ENCODE data around the gene ARL14EP.

The ARL14EP gene

DNA sequence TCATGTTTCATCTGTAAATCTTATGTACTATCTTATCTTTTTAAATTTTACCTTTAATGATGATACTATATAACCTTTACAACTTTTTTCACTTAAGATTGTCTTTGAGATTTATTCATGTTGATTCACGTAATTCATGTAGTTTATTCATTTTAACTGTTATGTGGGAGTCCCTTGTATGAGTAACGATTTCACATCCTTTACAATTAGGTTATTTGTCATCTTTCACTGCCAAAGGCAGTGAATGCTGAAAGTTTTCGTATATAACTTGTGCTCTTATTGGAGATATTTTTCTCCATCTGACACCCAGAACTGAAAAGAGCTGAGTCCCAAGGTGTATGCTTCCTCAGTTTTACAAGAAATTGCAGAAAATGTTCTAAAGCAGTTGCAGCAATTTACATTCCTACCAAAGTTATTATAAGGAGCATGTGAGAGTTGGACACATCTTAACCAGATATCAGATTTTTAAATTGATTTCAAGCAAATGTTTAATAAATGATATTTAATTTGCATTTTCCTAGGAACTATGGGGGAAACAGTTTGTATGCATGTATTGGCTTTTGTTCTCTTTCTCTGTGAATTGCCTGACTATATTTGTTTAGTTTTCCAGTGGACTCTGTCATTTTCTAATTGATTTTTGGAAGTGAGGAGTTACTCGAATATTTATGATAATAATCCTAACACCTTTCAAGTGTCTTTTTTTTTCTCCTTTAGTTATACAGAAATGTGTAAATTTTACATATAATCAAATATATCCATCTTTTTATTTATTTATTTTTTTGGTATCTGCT, 6.4 kb downstream of the ARL14EP start:
- DNase-seq: no peak

DNA sequence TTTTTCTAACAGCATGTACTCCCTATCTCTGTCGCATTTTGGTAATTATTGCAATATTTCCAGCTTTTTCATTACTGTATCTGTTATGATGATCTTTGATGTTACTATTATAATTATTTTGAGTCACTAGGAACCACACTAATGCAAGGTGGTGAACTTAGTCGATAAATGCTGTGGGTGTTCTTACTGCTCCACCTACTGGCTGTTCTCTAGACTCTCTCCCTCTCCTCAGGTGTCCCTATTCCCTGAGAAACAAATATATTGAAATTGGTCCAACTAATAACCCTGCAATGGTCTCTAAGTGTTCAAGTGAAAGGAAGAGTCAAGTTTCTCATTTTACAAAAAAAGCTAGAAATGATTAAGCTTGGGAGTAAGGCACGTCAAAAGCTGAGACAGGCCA, 10.5 kb downstream of the ARL14EP start:
- no peak for DNase-seq

DNA sequence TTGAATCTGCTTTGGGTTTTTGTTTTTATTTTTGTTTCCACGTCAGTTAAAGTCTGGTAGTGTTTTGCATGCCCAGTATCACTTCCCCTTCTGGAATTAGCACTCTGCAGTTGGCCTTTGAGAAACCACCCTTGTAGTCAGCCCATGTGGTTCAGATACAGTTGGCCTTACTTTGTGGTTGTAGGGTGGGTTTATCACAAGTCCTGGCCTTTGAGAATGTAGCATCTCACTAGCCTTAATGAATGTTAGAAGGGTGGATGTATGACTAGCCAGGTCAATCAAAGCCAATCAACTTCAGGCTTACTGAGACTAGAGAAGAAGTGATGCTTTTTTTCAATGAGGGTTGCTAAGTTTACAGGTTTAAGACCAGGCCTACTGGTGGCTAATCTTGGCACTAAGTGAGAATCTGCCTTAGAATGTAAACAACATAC, 19.8 kb downstream of the ARL14EP start:
- no peak for DNase-seq

DNA sequence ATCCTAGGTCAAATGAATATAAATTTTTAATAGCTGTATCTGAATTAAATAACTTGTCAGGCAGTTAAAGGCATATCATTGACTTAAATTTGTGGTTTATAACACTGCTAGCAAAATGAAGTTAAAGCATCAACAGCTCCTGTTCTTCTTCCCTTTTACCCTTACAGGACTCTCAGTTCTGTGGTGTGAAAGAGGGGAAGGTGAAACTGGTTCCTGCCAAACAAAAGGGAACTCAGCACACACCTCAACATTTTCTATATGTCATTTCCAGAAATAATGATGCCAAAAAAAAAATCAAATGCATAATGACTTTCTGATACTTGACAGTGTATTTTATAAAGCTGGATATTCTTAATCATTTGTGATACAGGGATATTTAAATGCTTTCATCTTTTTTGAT, 21.2 kb downstream of the ARL14EP start:
- no peak for DNase-seq

DNA sequence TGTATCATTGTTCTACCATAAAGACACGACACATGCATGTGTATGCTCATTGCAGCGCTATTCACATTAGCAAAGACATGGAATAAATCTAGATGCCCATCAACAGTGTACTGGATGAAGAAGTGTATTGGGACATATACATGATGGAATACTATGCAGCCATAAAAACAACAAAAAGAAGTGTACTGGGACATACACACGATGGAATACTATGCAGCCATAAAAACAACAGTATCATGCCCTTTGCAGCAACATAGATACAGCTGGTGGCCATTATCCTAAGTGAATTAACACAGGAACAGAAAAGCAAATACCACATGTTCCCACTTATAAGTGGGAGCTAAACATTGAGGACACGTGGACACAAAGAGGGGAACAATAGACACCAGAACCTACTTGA, 22.7 kb downstream of the ARL14EP start:
- DNase-seq: no peak

DNA sequence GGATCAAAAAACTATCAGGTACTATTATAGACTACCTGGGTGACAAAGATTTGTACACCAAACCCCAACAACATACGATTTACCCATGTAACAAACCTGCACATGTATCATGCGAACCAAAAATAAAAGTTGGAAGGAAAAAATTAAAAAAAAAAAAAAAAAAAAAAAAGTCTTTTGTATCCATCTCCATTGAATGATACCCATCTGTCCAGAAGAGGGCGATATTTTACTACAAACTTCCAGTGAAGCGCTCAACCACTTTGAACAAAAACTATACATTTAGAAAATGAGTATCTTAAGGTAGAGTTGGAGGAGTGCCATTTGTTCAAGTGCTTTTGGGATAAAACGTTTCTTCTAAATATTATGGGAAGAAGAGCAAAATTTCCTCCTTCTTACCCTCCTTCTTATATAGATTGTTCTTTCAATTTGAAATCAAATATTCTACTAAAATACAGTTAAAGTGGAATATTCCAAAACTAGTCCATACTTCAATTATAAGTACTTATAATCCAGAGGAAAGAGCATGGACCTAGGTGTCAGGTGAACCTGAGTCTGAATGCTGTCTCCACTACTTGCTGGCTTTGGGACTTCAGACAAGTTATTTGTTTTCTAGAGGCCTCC, 23.3 kb downstream of the ARL14EP start:
- peak; percentile 3 for DNase-seq

DNA sequence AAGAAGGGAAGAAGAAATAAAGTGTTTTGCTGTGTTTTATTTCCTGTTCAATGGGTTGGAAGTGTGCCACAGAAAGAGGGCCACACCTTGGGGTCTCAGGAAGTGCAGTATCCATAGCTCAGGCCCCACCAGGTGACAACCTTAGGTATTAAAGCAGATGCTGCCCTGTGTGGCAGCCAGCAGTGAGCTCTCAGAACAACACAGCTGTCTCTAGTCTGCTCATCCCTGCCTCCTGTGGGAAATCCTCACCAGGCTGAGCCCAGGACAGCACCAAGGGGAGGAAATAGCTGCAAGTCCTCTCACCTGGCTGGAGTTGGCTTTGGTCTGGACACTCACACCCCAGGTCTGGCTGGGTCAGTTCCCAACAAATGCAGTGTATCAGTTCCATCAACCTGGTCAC, 25.1 kb downstream of the ARL14EP start:
- no peak for DNase-seq

DNA sequence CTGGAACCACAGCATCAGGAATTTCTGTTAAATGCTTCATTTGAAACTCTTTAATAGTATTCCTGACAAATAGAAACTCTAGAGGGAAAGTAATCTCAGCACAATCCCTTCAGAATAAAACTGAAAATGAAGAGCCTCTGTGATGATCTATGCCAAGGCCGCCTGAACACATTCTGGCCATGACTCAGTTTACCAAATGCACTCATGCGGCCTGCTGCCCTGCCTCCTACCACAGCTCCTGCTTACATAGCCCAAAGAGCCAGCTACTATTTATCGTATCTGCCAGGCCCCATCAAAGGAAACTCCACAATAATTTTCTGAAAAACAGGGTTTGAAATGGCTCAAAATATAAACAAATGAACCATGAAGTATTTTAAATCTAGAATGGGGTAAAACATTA, 27.0 kb downstream of the ARL14EP start:
- DNase-seq: no peak

DNA sequence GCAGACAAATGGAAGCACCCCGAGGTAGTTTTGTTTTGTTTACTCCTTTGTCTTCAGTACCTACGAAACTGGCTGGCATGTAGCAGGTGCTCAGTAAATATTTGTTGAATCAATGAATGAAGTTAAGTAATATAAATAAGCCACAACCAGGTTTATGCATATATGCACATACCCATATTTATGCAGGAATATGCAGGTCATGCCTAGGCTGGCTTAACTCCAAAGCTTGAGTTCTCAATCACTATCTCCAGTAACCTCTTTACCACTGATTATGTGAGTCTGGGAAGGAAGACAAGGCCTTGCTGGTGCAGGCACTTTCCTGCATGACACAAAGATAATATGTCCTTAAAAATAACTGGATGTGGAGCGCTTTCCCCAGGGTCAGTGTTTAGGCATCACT, 27.5 kb downstream of the ARL14EP start:
- no peak for DNase-seq

DNA sequence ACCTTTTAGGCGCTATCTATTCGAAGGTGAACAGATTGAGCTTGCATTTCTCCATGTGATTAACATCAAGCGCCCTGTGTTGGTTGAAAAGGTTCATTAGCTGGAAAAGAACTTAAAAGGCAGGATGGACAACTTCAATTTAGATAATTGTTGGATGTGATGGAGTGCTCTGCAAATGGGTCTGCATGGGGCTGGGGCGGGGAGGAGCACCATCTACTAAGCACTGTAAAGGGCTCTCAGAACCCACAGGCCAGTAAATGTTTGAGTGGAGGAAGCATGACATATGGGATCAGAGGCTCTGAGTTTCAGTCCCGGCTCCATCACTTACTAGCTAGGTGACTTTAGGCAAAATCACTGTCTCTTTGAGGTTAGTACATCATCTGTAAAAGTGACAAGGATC, 28.2 kb downstream of the ARL14EP start:
- DNase-seq: no peak

DNA sequence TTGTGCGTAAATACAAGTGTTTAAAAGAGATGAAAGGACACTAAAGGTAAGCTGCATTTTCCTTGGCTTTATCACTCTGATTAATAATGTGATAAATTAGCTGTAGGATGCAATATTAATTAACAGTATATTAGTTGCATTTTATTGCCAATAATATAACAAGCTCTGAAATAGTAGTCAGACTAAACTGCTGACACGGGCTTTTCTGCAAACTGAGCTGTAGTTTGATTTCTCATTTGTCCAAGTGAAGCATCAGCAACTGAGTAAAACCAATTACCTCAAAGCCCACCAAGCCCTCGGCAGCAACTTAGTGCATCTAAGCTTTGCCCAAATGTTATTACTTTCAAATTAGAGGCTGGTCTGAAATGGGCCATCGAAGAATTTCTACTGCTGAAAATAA, 33.5 kb downstream of the ARL14EP start:
- no peak for DNase-seq

DNA sequence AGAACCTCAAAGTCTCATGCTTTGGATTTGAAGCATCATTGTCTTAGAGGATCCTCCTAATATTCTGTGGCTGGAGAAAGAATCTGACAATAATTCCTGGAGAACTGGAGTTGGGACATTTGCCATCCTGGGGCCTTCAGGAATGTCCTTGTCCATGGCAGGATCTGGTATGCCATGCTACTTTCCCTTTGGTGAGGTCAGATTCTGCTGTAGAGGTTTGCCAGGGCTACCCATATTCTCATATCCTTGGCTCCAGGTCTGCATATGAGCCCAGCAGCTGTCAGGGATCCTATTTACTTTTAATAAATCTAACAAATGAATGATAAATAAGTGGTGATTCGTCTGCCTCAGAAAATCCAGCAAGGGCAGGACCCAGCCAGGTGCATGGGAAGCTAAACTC, 35.0 kb downstream of the ARL14EP start:
- no peak for DNase-seq

DNA sequence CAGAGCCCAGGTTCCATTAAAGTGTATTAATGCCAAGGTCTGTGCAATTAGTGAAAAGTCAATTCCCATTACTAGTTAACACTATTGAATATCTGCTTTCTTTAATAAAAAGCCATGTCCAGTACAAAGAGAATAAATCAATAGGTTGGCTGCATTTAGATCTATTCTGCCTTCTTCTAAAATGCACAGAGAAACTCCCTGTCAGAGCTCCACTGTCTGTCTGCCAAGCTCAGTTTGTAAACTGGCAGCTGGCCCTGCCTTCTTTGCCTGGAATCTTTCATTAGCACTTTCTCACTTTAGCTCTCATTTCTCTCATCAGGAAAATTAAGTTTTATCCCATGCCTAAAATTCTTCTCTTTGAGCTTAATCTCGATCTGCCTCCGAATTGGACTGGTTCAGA, 35.6 kb downstream of the ARL14EP start:
- no peak for DNase-seq

DNA sequence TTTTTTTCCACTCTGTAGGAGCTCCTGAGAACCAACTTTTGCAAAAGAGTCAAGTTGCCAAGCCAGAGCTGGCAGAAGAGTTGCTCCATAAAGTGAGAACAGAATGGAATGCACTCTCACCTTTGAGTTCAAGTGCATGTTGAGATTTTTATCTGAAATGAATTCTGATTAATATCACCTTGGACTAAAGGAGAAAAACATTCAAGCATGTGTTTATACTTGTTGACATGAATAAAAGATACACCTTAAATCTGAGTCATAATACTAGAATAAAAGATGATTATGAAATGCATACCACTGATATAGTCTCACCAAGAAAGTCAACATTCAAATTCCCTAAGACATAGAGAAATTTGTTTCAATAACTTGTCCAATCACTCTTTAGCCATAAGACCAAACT, 37.8 kb downstream of the ARL14EP start:
- no peak for DNase-seq

DNA sequence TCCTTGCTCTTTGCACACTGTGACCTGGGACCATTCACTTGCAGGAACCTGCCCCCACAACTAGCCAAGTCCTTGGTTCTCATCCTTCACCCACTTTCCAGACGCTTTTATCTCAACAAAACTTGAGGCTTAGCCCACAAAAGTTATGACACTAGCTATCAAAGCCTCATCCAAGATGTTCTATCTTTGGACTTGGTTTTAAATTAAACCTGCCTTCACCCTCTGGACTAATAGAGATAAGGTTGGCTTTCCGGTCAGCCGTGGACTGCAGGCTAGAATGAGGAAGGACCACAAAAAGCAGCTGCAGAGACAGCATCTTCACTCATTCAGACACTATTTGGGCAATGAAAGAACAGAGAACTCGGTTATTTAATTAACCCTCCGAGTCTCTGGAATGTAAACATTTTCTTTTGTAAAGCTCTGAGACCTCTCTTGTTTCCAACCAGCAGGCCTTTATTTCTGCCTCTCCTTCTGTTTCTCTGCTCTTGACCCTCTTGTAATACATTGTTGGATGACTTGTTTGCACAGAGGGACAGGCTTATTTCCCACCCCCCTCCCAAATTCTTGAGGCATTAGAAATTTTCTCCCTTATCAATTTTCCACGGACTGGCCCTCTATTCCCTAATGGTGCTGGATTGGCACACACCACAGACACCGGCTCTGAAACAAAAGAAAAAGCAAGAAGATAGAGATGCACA, 41.4 kb downstream of the ARL14EP start:
- no peak for DNase-seq

DNA sequence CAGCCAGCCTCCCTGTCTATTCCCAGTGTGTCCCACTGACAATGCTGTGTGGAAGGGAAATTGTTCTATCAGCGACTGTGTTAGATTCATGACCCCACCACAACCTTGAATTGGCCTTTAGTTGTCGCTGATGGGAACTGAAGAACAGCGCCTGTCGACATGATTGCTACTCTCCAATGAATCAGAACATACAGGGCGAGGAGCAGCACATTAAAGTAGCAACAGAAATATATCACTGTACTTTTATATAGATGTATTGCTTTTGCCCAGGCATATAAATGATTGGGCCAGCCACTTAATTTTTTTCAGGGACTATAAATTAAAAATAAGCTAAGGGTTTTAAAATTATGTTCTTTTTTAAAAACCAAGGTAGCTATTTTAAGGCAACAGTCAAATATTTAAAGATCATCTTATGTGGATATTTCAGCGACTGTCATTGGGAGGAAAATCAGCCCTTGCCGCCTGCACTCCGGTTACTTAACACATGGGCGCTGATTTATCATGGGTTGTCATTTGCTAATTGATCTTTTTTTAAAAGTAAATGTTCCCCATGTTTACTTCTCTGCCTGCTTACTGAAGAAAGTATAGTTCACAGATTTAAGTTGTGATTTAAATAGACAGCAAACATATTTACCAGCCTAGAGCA, 42.1 kb downstream of the ARL14EP start:
- no peak for DNase-seq

DNA sequence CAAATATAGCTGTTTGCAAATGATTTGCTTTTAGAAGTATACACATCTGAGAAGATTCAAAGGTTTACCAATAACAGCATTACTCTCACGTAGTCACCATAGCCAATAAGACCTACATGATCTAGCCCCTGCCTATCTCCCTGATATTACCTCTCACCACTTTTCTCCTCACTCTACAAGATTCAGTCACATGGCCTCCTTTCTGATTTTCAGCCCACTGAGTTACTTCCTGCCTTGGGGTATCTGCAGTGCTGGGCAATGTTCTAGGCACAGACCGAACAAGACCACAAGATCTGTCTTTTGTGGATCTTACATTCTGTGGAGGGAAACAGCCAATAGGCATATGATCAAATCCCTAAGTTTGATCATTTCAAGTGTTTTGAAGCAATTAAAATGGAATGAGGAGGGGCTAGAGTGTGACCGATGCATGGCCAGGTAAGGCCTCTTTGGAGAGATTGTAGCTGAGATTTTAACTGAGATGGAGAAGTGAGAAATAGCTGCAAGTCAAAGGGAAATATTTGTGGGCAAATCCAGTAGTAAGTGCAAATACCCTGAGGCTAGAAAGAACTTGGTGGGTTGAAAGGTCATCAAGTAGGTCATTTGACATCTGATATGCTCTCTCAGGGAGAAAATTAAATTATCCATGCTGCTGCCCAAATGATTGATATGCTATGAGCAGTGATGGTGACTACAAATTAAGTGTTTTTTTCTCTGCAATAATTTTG, 43.1 kb downstream of the ARL14EP start:
- DNase-seq: no peak

DNA sequence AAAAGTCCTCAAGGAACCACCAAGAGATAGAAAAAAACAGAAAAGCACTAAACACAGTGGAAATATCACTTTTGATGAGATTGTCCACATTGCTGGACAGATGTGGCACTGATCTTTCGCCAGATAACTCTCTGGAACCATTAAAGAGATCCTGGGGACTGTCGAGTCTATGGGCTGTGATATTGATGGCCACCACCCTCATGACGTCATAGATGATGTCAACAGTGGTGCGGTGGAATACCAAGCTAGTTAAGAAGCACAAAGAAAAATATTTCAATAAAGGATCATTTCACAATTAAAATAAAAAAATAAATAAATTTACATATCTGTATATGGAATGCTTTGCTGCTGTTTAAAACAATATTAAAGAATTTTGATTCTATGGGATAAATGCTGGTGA, 45.5 kb downstream of the ARL14EP start:
- no peak for DNase-seq

DNA sequence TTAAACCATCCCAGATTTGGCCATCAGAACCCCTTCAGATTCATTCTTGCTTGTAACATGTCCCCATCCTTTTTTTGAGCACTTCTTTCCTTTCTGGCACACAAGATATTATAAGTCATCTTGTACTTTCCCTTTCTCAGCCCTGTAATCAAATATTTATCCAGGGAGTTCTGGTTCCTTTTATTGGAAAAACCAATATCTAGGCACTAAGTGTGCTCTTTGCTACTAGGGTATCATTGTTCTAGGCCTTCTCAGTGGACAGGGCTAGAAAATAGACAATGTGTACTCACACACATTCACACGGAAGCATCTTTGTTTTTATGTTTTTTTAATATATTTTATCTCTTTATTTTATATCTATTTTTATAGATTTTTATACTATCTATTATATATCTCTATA, 47.3 kb downstream of the ARL14EP start:
- no peak for DNase-seq

DNA sequence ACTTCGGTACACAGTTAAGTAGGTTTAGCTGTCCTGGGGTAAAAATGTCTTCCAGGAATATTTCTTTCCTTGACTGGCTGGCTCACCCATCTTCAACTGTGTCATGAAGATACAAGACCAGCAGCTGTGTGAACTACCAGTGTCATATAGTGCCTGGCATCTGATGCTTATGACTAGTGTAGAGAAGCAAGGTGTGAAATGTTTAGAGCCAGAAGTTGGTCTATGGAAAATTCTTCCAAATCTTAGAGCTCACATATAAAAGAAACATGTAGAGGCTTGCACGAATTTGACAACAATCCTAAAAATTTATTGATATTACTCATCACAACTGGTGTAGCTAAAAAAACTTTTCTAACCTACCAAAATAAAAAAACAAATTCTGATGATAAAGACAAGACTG, 54.4 kb downstream of the ARL14EP start:
- DNase-seq: no peak

DNA sequence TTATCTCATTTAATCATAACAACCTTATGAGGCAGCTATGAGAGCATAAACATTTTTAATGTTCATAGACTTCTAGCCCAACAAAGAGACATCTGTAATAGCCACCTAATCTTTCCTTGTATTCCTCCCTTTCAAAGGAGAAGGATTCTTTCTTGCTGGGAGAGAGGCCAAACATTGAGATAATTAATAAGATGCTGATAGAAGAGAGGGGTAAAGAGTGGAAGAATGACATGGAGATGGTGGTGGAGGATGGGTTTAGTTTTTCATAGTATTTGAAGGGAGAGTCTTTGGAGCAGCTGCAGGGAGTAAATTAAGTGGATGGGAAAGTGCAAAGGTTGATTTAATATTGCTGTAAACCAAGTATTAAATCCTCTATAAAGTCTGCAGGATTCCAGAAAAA, 57.9 kb downstream of the ARL14EP start:
- DNase-seq: no peak

DNA sequence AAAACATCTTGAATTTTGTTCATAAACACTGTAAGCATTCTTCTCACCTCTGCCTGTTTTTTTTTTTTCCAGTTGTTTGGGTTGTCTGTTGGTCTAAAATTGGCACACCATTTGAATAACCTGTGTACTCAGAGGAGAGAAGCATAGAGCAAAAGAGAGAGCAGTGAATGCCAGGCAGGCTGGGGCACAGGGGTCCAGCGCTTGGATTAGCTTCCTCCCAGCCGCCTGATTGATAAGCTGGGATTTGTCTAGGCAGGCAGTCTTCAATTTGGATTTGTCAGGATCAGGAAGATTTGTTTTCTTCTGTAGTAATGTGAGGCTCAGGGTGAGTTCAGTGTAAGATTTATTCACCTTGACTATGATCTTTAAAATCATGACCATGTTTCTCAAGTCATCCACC, 59.0 kb downstream of the ARL14EP start:
- no peak for DNase-seq
